GM23338 (cell line): ENCODE results near the gene CHD2. TPM values are rescaled to one million over a fixed set of nuclear protein-coding genes. Genes with fewer than 3 reads are reported as not detected.

Source experiments
- ATAC-seq: fragments of 200-7000 bp; cut with Tn5 transposase; 3 replicates; pipeline ENCODE4 v1.9.1; 2020
- DNase-seq: peaks from one replicate; pipeline ENCODE4 v3.0.0-alpha.2; 2015; ENCODE audit warnings: low spot score
- H2AFZ ChIP-seq: fragments of 200-600 bp; sonication (generic); 2 replicates; pipeline ENCODE4 v1.8.0; 2016; ENCODE audit warnings: antibody characterized with exemption, mild to moderate bottlenecking, moderate library complexity
- H3F3A ChIP-seq: fragments of 200-600 bp; sonication (generic); replicated peaks from 2 replicates; pipeline ENCODE4 v1.8.0; 2017; ENCODE audit warnings: antibody characterized with exemption, mixed run types, low read depth
- H3K27ac ChIP-seq: fragments of 200-600 bp; sonication (generic); 2 replicates; pipeline ENCODE4 v1.6.1; 2016; ENCODE audit warnings: low read depth
- H3K27me3 ChIP-seq: fragments of 200-600 bp; sonication (generic); 2 replicates; pipeline ENCODE4 v1.8.0; 2016; ENCODE audit warnings: mild to moderate bottlenecking, mixed run types, moderate library complexity; ENCODE audit not compliant: insufficient read depth
- H3K36me3 ChIP-seq: fragments of 200-600 bp; sonication (generic); 2 replicates; pipeline ENCODE4 v1.8.0; 2016; ENCODE audit warnings: mild to moderate bottlenecking; ENCODE audit not compliant: insufficient read depth
- H3K4me1 ChIP-seq: fragments of 200-600 bp; sonication (generic); 2 replicates; pipeline ENCODE4 v1.8.0; 2016; ENCODE audit warnings: mild to moderate bottlenecking, moderate library complexity; ENCODE audit not compliant: insufficient read depth
- H3K4me2 ChIP-seq: fragments of 200-600 bp; sonication (generic); 2 replicates; pipeline ENCODE4 v1.7.1; 2017; ENCODE audit warnings: mixed run types
- H3K4me3 ChIP-seq: fragments of 200-600 bp; sonication (generic); 2 replicates; pipeline ENCODE4 v1.6.1; 2016; ENCODE audit warnings: mixed run types
- H3K79me2 ChIP-seq: fragments of 200-600 bp; sonication (generic); replicated peaks from 2 replicates; pipeline ENCODE4 v1.8.0; 2017; ENCODE audit warnings: mild to moderate bottlenecking; ENCODE audit not compliant: insufficient read depth
- H3K9me2 ChIP-seq: fragments of 200-600 bp; sonication (generic); 2 replicates; pipeline ENCODE4 v1.8.0; 2017; ENCODE audit not compliant: insufficient read depth
- H4K20me1 ChIP-seq: fragments of 200-600 bp; sonication (generic); replicated peaks from 2 replicates; pipeline ENCODE4 v1.8.0; 2017; ENCODE audit warnings: mild to moderate bottlenecking; ENCODE audit not compliant: insufficient read depth
- H3K27ac Mint-ChIP-seq: 2 replicates; pipeline ENCODE4 v1.8.0; 2020; ENCODE audit warnings: inconsistent platforms, mild to moderate bottlenecking, moderate library complexity, mixed read lengths
- H3K27me3 Mint-ChIP-seq: 3 replicates; pipeline ENCODE4 v1.8.0; 2022; ENCODE audit warnings: low read depth, mild to moderate bottlenecking, moderate library complexity, mixed read lengths, inconsistent platforms; ENCODE audit not compliant: insufficient read depth, poor library complexity
- H3K36me3 Mint-ChIP-seq: 3 replicates; pipeline ENCODE4 v1.8.0; 2021; ENCODE audit warnings: low read depth, mild to moderate bottlenecking, inconsistent platforms, moderate library complexity, mixed read lengths
- H3K4me1 Mint-ChIP-seq: 3 replicates; pipeline ENCODE4 v1.8.0; 2020; ENCODE audit warnings: mild to moderate bottlenecking, inconsistent platforms, mixed read lengths
- H3K4me3 Mint-ChIP-seq: 3 replicates; pipeline ENCODE4 v1.8.0; 2021; ENCODE audit warnings: moderate library complexity, mild to moderate bottlenecking, inconsistent platforms, mixed read lengths
- H3K9me3 Mint-ChIP-seq: 3 replicates; pipeline ENCODE4 v1.8.0; 2020; ENCODE audit warnings: moderate library complexity, mild to moderate bottlenecking, inconsistent platforms, mixed read lengths
- CTCF ChIP-seq, 2 experiments: fragments of 200-600 bp in 1 of 2; sonication (generic) in 1 of 2; conservative IDR thresholded peaks; 2 replicates each; pipeline versions ENCODE4 v1.5.1 to v1.6.1; 2016 to 2017; ENCODE audit warnings: antibody characterized with exemption in 2 of 2, low read depth in 2 of 2, mild to moderate bottlenecking in 2 of 2, moderate library complexity in 1 of 2
- ETS1 ChIP-seq: IDR thresholded peaks from 2 replicates; pipeline ENCODE4 v1.6.1; 2016; ENCODE audit warnings: antibody characterized with exemption
- EZH2phosphoT487 ChIP-seq: fragments of 200-600 bp; sonication (generic); IDR thresholded peaks from one replicate; pipeline ENCODE4 v1.8.1; 2018; ENCODE audit warnings: antibody characterized with exemption; ENCODE audit not compliant: unreplicated experiment
- REST ChIP-seq: IDR thresholded peaks from one replicate; pipeline ENCODE4 v1.6.1; 2018; ENCODE audit warnings: antibody characterized with exemption; ENCODE audit not compliant: unreplicated experiment
- ZNF331 ChIP-seq: fragments of 250-450 bp; sonication (Bioruptor Pico); IDR thresholded peaks from 2 replicates; pipeline ENCODE4 v1.5.0; 2020; ENCODE audit warnings: low read depth, mild to moderate bottlenecking, moderate library complexity
- ZNF462 ChIP-seq: fragments of 250-450 bp; sonication (Bioruptor Pico); IDR thresholded peaks from 2 replicates; pipeline ENCODE4 v1.5.0; 2020; ENCODE audit warnings: mild to moderate bottlenecking, moderate library complexity
- polyA plus RNA-seq: library from polyadenylated mRNA; unstranded; fragments of >200 nt; fragmentation: Nextera tagmentation; extraction: Ambion mirVana; gene quantifications from 2 replicates; pipeline ENCODE4 v1.2.1, GENCODE V29; 2016
- total RNA-seq: library from RNA; depleted of rRNA; stranded (reverse); fragments of >200 nt; shearing (Covaris generic); gene quantifications from 2 replicates; pipeline ENCODE4 v1.2.3, GENCODE V29; 2014

CHD2 gene
- total and polyA plus RNA-seq, 2 experiments from 2014 or later: 119 to 130 TPM

- TF ChIP-seq ZNF462 (CRISPR knock-in tag): no peak
Measured at GRCh38 chr15:92937901-92938300, 37.8 kb downstream of the CHD2 start (continued).

- ATAC-seq (no peak), DNase-seq (no peak)
- peaks cover 80% of the 10 kb centered on the region for H3K36me3 ChIP-seq
- no peaks in the 10 kb centered on the region for H3K4me1 ChIP-seq
- no peak overlapping the region for H3K4me2 ChIP-seq
- no peak overlapping the region for H2AFZ ChIP-seq
- peaks cover 13% of the 10 kb centered on the region; the same call in 1 of the 2 replicates for H4K20me1 ChIP-seq
- H3K36me3 Mint-ChIP-seq: peaks cover 90% of the 10 kb centered on the region
- H3K4me3 Mint-ChIP-seq: no peak overlapping the region
- no peaks in the 10 kb centered on the region for H3K9me3 Mint-ChIP-seq
- peaks cover 29% of the 10 kb centered on the region; the same call in 1 of the 2 replicates for H3K79me2 ChIP-seq
- no peak overlapping the region for H3K27ac ChIP-seq
- no peak overlapping the region for H3K4me3 ChIP-seq
- no peaks in the 10 kb centered on the region for H3K27me3 ChIP-seq
- TF ChIP-seq ZNF331 (CRISPR knock-in tag) (no peak), EZH2phosphoT487 (no peak), CTCF (conservative IDR thresholded peaks at IDR 0.05; ENCODE audit: low read depth in 2 of 2) (peak in 1 of 2 experiments; percentile 37; a peak in 2 of 4 replicates), REST (no peak), ETS1 (no peak)
- H3F3A ChIP-seq: 0 out of 2 replicates have a peak, but pooled peaks cover 3% of the 10 kb centered on the region
- H3K4me1 Mint-ChIP-seq: no peaks in the 10 kb centered on the region
- H3K27ac Mint-ChIP-seq: no peak overlapping the region
- H3K9me2 ChIP-seq: no peaks in the 10 kb centered on the region
- H3K27me3 Mint-ChIP-seq: peaks cover 2% of the 10 kb centered on the region
Measured at GRCh38 chr15:92938387-92938786, 38.3 kb downstream of the CHD2 start.
